ENCODE measurements around the gene UBN1.

UBN1 gene

GRCh38 chr16:4866586-4866985, 19.3 kb downstream of the UBN1 start:
- Histone ChIP-seq H3K36me3 (ENCODE audit: low read depth) (peaks cover 79% of the 10 kb centered on the region), H3K4me1 (ENCODE audit: insufficient read depth, poor library complexity, severe bottlenecking) (peaks cover 9% of the 10 kb centered on the region), H3K4me3 (ENCODE audit: severe bottlenecking) (no peak overlapping the region), H3K9me3 (ENCODE audit: severe bottlenecking) (no peaks in the 10 kb centered on the region), H3K27ac (ENCODE audit: poor library complexity, severe bottlenecking) (no peak overlapping the region), H3K27me3 (ENCODE audit: insufficient read depth, poor library complexity, severe bottlenecking) (no peaks in the 10 kb centered on the region)
- ATAC-seq (ENCODE audit: low read depth) (no peak), DNase-seq (ENCODE audit: low spot score) (no peak)
- TF ChIP-seq CTCF (IDR thresholded peaks at IDR 0.05; ENCODE audit: poor library complexity, severe bottlenecking) = no peak

GRCh38 chr16:4868026-4868425, 20.7 kb downstream of the UBN1 start:
- no peaks in the 10 kb centered on the region for H3K9me3 ChIP-seq (ENCODE audit: severe bottlenecking)
- no peaks in the 10 kb centered on the region for H3K4me1 ChIP-seq (ENCODE audit: insufficient read depth, poor library complexity, severe bottlenecking)
- DNase-seq (ENCODE audit: low spot score) = no peak
- no peaks in the 10 kb centered on the region for H3K27me3 ChIP-seq (ENCODE audit: insufficient read depth, poor library complexity, severe bottlenecking)
- no peak overlapping the region for H3K27ac ChIP-seq (ENCODE audit: poor library complexity, severe bottlenecking)
- TF ChIP-seq CTCF (IDR thresholded peaks at IDR 0.05; ENCODE audit: poor library complexity, severe bottlenecking) = no peak
- H3K4me3 ChIP-seq (ENCODE audit: severe bottlenecking) = no peak overlapping the region
- peaks cover 79% of the 10 kb centered on the region for H3K36me3 ChIP-seq (ENCODE audit: low read depth)
- no peak for ATAC-seq (ENCODE audit: low read depth)

GRCh38 chr16:4868535-4868934, 21.3 kb downstream of the UBN1 start:
- H3K27me3 ChIP-seq (ENCODE audit: insufficient read depth, poor library complexity, severe bottlenecking) = no peaks in the 10 kb centered on the region
- no peak overlapping the region for H3K4me3 ChIP-seq (ENCODE audit: severe bottlenecking)
- DNase-seq (ENCODE audit: low spot score) (no peak), ATAC-seq (ENCODE audit: low read depth) (no peak)
- H3K4me1 ChIP-seq (ENCODE audit: insufficient read depth, poor library complexity, severe bottlenecking) = no peaks in the 10 kb centered on the region
- H3K9me3 ChIP-seq (ENCODE audit: severe bottlenecking) = no peaks in the 10 kb centered on the region
- peaks cover 81% of the 10 kb centered on the region for H3K36me3 ChIP-seq (ENCODE audit: low read depth)
- H3K27ac ChIP-seq (ENCODE audit: poor library complexity, severe bottlenecking) = no peak overlapping the region
- no peak for TF ChIP-seq CTCF (IDR thresholded peaks at IDR 0.05; ENCODE audit: poor library complexity, severe bottlenecking)

- no peak for ATAC-seq (ENCODE audit: low read depth)
- H3K9me3 ChIP-seq (ENCODE audit: severe bottlenecking) = no peaks in the 10 kb centered on the region
- no peaks in the 10 kb centered on the region for H3K4me1 ChIP-seq (ENCODE audit: insufficient read depth, poor library complexity, severe bottlenecking)
- no peak for DNase-seq (ENCODE audit: low spot score)
- H3K36me3 ChIP-seq (ENCODE audit: low read depth) = peaks cover 84% of the 10 kb centered on the region
- no peak overlapping the region for H3K4me3 ChIP-seq (ENCODE audit: severe bottlenecking)
- no peaks in the 10 kb centered on the region for H3K27me3 ChIP-seq (ENCODE audit: insufficient read depth, poor library complexity, severe bottlenecking)
- H3K27ac ChIP-seq (ENCODE audit: poor library complexity, severe bottlenecking) = no peak overlapping the region
- no peak for TF ChIP-seq CTCF (IDR thresholded peaks at IDR 0.05; ENCODE audit: poor library complexity, severe bottlenecking)
Observed at GRCh38 chr16:4869147-4869805, 22.0 kb downstream of the UBN1 start.

- Histone ChIP-seq H3K36me3 (ENCODE audit: low read depth) (peaks cover 86% of the 10 kb centered on the region), H3K27ac (ENCODE audit: poor library complexity, severe bottlenecking) (no peak overlapping the region), H3K9me3 (ENCODE audit: severe bottlenecking) (no peaks in the 10 kb centered on the region), H3K27me3 (ENCODE audit: insufficient read depth, poor library complexity, severe bottlenecking) (no peaks in the 10 kb centered on the region), H3K4me1 (ENCODE audit: insufficient read depth, poor library complexity, severe bottlenecking) (no peaks in the 10 kb centered on the region), H3K4me3 (ENCODE audit: severe bottlenecking) (no peak overlapping the region)
- DNase-seq (ENCODE audit: low spot score) (no peak), ATAC-seq (ENCODE audit: low read depth) (no peak)
- no peak for TF ChIP-seq CTCF (IDR thresholded peaks at IDR 0.05; ENCODE audit: poor library complexity, severe bottlenecking)
Observed at GRCh38 chr16:4870138-4870671, 22.9 kb downstream of the UBN1 start.
